Heart left ventricle (tissue), 16 donors: ENCODE measurements around the gene OTOP3. TPM values are rescaled to one million over a fixed set of nuclear protein-coding genes. Genes with fewer than 3 reads are reported as not detected.

Source experiments
- ATAC-seq, 4 donors: fragments of 200-7000 bp; cut with Tn5 transposase; one replicate each; pipeline ENCODE4 v1.9.1; 2020 to 2022; ENCODE audit warnings: moderate library complexity in 4 of 4, mild to moderate bottlenecking in 3 of 4, moderate number of reproducible peaks in 1 of 4
- DNase-seq, 5 donors: peaks; one replicate each; pipeline ENCODE4 v3.0.0-alpha.2; 2020
- H3K27ac ChIP-seq, 12 donors: fragments of 200-600 bp; sonication (generic) in 4 of 12; one replicate each; pipeline versions ENCODE4 v1.5.0 to v1.8.0; 2016 to 2022; ENCODE audit warnings: mild to moderate bottlenecking in 2 of 12
- H3K27me3 ChIP-seq, 9 donors: fragments of 200-600 bp; sonication (generic) in 2 of 9; one replicate each; pipeline versions ENCODE4 v1.5.1 to v1.8.0; 2016 to 2022; ENCODE audit warnings: mild to moderate bottlenecking in 3 of 9
- H3K36me3 ChIP-seq, 9 donors: fragments of 200-600 bp; sonication (generic) in 2 of 9; one replicate each; pipeline versions ENCODE4 v1.5.0 to v1.8.0; 2018 to 2022; ENCODE audit warnings: mild to moderate bottlenecking in 2 of 9
- H3K4me1 ChIP-seq, 12 donors: fragments of 200-600 bp; sonication (generic) in 4 of 12; one replicate each; pipeline versions ENCODE4 v1.5.0 to v1.8.0; 2016 to 2022; ENCODE audit warnings: mild to moderate bottlenecking in 3 of 12
- H3K4me3 ChIP-seq, 12 donors: fragments of 200-600 bp; sonication (generic) in 4 of 12; one replicate each; pipeline versions ENCODE4 v1.5.0 to v1.8.0; 2017 to 2022; ENCODE audit warnings: mild to moderate bottlenecking in 9 of 12, moderate library complexity in 4 of 12
- H3K9me3 ChIP-seq, 12 donors: fragments of 200-600 bp; sonication (generic) in 4 of 12; one replicate each; pipeline versions ENCODE4 v1.5.0 to v1.8.0; 2016 to 2022; ENCODE audit warnings: mild to moderate bottlenecking in 1 of 12
- POLR2A ChIP-seq, 2 donors: fragments of 450-650 bp; IDR thresholded peaks; one replicate each; pipeline ENCODE4 v1.6.1; 2017; ENCODE audit warnings: antibody characterized with exemption in 2 of 2, mild to moderate bottlenecking in 2 of 2, moderate library complexity in 2 of 2
- WGBS, 4 donors: extraction: QIAGEN DNeasy Blood & Tissue Kit in 2 of 4; methylation state at CpG; one replicate each; pipeline versions ENCODE4 v1.1.5 to v1.1.7; 2013 to 2018; 5-methylcytosine and 5-hydroxymethylcytosine counted together
- intact Hi-C, 10 donors: fragments of 100-400 bp; cut with DNase I; formaldehyde crosslinking; loops; one replicate each; pipeline versions ENCODE4 v1.11.1 to v1.14.2; 2022
- polyA plus RNA-seq, 2 donors: library from polyadenylated mRNA; stranded (reverse); fragments of 200-250 nt; gene quantifications; one replicate each; pipeline ENCODE4 v1.2.3, GENCODE V29; 2013
- total RNA-seq, 9 donors: library from RNA; depleted of rRNA in 2 of 9; stranded (reverse); fragments of >200 nt in 2 of 9; fragmentation: NEBNext Ultra II Directional in 3 of 9; extraction: Animal tissue kit (Norgen Biotek cat#: 25700) in 3 of 9; gene quantifications; one replicate each; pipeline versions ENCODE4 v1.1.0 to v1.2.4, GENCODE V29; 2016 to 2023
- TF ChIP-seq, protein P1 (sequence below), 12 donors: fragments of 200-600 bp; sonication (generic) in 4 of 12; IDR thresholded peaks; one replicate each; pipeline versions ENCODE4 v1.5.0 to v1.8.0; 2018 to 2022; ENCODE audit warnings: antibody characterized with exemption in 12 of 12, mild to moderate bottlenecking in 5 of 12
- donor health status: ischemic (EF 13 %, LVEDD 7.1; RV severe dilation, severe dysfunction).
- donor health status: healthy with polysubstance abuse.
- donor health status: DM: no; HTN: yes; CAD: no.
- donor health status: DM: no; HTN: no; CAD: no.
- donor health status: ischemic (EF 25% LVEDD 6.9; RV normal size, moderate dysfunction).
- donor health status: ischemic (EF 25% LVEDD 5.7; RV mildly dilated, moderate dysfunction).
- donor health status: healthy.
- donor health status: DM: yes; HTN: yes; CAD: no.
- donor health status: ischemic (EF 35%, LVEDD 5.7; RV mildly dilated, moderate dysfunction).
- donor health status: nonischemic (EF 11% LVEDD 7.7; RV severe dilation, severe dysfunction).
- donor health status: DM: yes; HTN: yes; CAD: no.
- donor health status: PGD.
- donor health status: ischemic (EF 29% LVEDD 5.4; RV normal size, mild dysfunction).
- donor health status: nonischemic (EF 23%, LVEDD 6.1; RV moderate dilation, normal function).

The OTOP3 gene
- total and polyA plus RNA-seq, 11 donors, result not detected

GRCh38 chr17:74970395-74970794, 34.7 kb downstream of the OTOP3 start:
- Histone ChIP-seq H3K4me3 (peak overlapping the region in 11 of 12 donors; percentile 16 to 95 (median 76)), H3K27me3 (peaks cover 0 to 25% (median 0%) of the 10 kb centered on the region in 9 donors), H3K9me3 (no peaks in the 10 kb centered on the region), H3K36me3 (no peaks in the 10 kb centered on the region), H3K27ac (peak overlapping the region; percentile 52 to 81 (median 70)), H3K4me1 (peaks cover 0 to 26% (median 12%) of the 10 kb centered on the region in 12 donors)
- intact Hi-C loops, result loop anchor here in 1 of 10 donors (10.0 kb wide), 1 partner anchor 64 kb away; no protein-coding TSS in a partner anchor
- ATAC-seq (peak; percentile 42 to 84 (median 66)), DNase-seq (peak in 3 of 5 donors; percentile 43 to 61 (median 52))
- 46 to 70% (median 67%) methylated on average over 3 of the region's 3 CpGs for WGBS, 4 donors
- no peak for TF ChIP-seq POLR2A (IDR thresholded peaks at IDR 0.05)
- TF ChIP-seq, protein P1, sequence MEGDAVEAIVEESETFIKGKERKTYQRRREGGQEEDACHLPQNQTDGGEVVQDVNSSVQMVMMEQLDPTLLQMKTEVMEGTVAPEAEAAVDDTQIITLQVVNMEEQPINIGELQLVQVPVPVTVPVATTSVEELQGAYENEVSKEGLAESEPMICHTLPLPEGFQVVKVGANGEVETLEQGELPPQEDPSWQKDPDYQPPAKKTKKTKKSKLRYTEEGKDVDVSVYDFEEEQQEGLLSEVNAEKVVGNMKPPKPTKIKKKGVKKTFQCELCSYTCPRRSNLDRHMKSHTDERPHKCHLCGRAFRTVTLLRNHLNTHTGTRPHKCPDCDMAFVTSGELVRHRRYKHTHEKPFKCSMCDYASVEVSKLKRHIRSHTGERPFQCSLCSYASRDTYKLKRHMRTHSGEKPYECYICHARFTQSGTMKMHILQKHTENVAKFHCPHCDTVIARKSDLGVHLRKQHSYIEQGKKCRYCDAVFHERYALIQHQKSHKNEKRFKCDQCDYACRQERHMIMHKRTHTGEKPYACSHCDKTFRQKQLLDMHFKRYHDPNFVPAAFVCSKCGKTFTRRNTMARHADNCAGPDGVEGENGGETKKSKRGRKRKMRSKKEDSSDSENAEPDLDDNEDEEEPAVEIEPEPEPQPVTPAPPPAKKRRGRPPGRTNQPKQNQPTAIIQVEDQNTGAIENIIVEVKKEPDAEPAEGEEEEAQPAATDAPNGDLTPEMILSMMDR (IDR thresholded peaks at IDR 0.05), result no peak

DNA sequence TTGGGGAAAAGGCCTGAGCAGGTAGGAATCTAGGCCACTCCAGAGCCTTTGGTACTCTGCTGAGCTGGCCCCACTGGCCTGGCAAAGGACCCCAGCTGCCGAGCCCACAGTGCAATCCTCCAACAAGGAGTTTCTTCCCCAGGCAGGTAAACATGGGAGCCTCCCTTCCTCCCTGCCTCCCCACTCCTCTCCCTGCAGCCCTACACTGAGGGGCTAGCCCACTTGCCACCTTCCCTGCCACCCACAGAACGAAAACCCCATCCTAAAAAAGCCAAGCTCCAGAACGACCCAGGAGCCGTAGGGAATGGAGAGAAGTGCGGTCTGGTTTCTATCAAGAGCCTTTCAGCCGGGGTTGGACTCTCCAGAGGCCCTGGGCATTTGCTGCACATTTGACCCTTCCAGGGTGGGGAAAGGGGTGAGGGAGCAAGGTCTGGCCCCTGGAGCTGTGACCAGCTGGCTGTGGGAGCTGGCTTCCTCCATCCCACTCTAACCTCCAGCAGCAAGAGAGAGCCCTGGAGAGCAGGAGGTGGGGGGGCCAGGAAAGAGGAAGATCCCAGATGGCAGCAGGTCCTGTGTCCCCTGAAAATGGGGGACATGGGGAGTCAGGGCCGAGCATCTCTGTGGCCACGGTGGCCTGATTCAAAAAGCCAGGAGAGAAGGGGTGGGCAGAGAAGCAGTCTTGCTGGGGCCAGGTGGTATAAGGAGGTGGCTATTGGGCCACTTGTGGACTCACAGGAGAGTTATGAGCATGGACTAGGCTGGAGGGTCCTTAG, 35.6 kb downstream of the OTOP3 start:
- no peak for TF ChIP-seq POLR2A (IDR thresholded peaks at IDR 0.05)
- TF ChIP-seq, protein P1 (IDR thresholded peaks at IDR 0.05), result no peak
- Histone ChIP-seq H3K4me1 (peaks cover 0 to 26% (median 12%) of the 10 kb centered on the region in 12 donors), H3K36me3 (no peaks in the 10 kb centered on the region), H3K27me3 (peaks cover 0 to 25% (median 0%) of the 10 kb centered on the region in 9 donors), H3K9me3 (no peaks in the 10 kb centered on the region), H3K4me3 (peak overlapping the region; percentile 69 to 95 (median 76)), H3K27ac (peak overlapping the region; percentile 52 to 81 (median 70))
- WGBS, 4 donors, result 54 to 66% (median 57%) methylated on average over 8 of the region's 8 CpGs
- intact Hi-C loops, result loop anchor here in 1 of 10 donors (10.0 kb wide), 1 partner anchor 64 kb away; no protein-coding TSS in a partner anchor
- ATAC-seq, result peak in 2 of 4 donors; percentile 19 to 32
- DNase-seq, result no peak

GRCh38 chr17:74971842-74972106, 36.1 kb downstream of the OTOP3 start:
- peak overlapping the region; percentile 69 to 95 (median 76) for H3K4me3 ChIP-seq
- H3K27ac ChIP-seq, result peak overlapping the region; percentile 33 to 81 (median 70)

More at GRCh38 chr17:74971842-74972106, 36.1 kb downstream of the OTOP3 start:
- peaks cover 0 to 26% (median 12%) of the 10 kb centered on the region in 12 donors for H3K4me1 ChIP-seq
- peaks cover 0 to 25% (median 0%) of the 10 kb centered on the region in 9 donors for H3K27me3 ChIP-seq
- H3K9me3 ChIP-seq, result no peaks in the 10 kb centered on the region
- no peak for ATAC-seq
- WGBS, 4 donors, result 12 to 31% (median 23%) methylated on average over 6 to 9 of the region's 9 CpGs
- no peak for DNase-seq
- no peaks in the 10 kb centered on the region for H3K36me3 ChIP-seq
- no peak for TF ChIP-seq POLR2A (IDR thresholded peaks at IDR 0.05)
- TF ChIP-seq, protein P1 (IDR thresholded peaks at IDR 0.05), result no peak
- intact Hi-C loops, result loop anchor here in 1 of 10 donors (10.0 kb wide), 1 partner anchor 63 kb away; no protein-coding TSS in a partner anchor
